Liver (tissue), 9 donors: ENCODE data around the gene SMOC2. TPM values are rescaled to one million over a fixed set of nuclear protein-coding genes. Genes with fewer than 3 reads are reported as not detected.

Experiments used
- DNase-seq: peaks from one replicate; pipeline ENCODE4 v3.0.0-alpha.2; 2017; ENCODE audit warnings: low spot score
- H3K27ac ChIP-seq, 2 donors: one replicate each; pipeline ENCODE4 v1.7.0; 2013; ENCODE audit warnings: inconsistent platforms in 2 of 2, low read length in 2 of 2, control low read depth in 1 of 2, low read depth in 1 of 2, mild to moderate bottlenecking in 1 of 2
- H3K27me3 ChIP-seq, 4 donors: one replicate each; pipeline versions ENCODE4 v1.6.1 to v1.7.0; 2013; ENCODE audit warnings: low read length in 3 of 4, inconsistent platforms in 1 of 4, mild to moderate bottlenecking in 1 of 4, moderate library complexity in 1 of 4; ENCODE audit not compliant: control insufficient read depth in 4 of 4, insufficient read depth in 4 of 4
- H3K36me3 ChIP-seq, 4 donors: one replicate each; pipeline versions ENCODE4 v1.6.1 to v1.7.0; 2013; ENCODE audit warnings: low read length in 3 of 4, mild to moderate bottlenecking in 3 of 4, low read depth in 1 of 4, moderate library complexity in 1 of 4; ENCODE audit not compliant: control insufficient read depth in 4 of 4, insufficient read depth in 3 of 4
- H3K4me1 ChIP-seq, 4 donors: one replicate each; pipeline versions ENCODE4 v1.6.1 to v1.7.0; 2013; ENCODE audit warnings: low read length in 3 of 4, mild to moderate bottlenecking in 3 of 4, moderate library complexity in 1 of 4; ENCODE audit not compliant: control insufficient read depth in 4 of 4, insufficient read depth in 4 of 4
- H3K4me3 ChIP-seq, 3 donors: one replicate each; pipeline versions ENCODE4 v1.6.1 to v1.7.0; 2013; ENCODE audit warnings: low read length in 3 of 3, control low read depth in 1 of 3, low read depth in 1 of 3, mild to moderate bottlenecking in 1 of 3
- H3K9ac ChIP-seq, 2 donors: one replicate each; pipeline ENCODE4 v1.7.0; 2013; ENCODE audit warnings: low read length in 2 of 2, mild to moderate bottlenecking in 2 of 2, moderate library complexity in 2 of 2, control low read depth in 1 of 2, low read depth in 1 of 2
- H3K9me3 ChIP-seq, 4 donors: one replicate each; pipeline versions ENCODE4 v1.6.1 to v1.7.0; 2013; ENCODE audit warnings: low read length in 3 of 4; ENCODE audit not compliant: control insufficient read depth in 4 of 4
- ATF3 ChIP-seq: IDR thresholded peaks from 2 replicates; pipeline ENCODE4 v1.6.1; 2016; ENCODE audit warnings: antibody characterized with exemption
- CTCF ChIP-seq: fragments of 150-350 bp; IDR thresholded peaks from 2 replicates; pipeline ENCODE4 v1.5.1; 2017; ENCODE audit warnings: improper control_type of control experiment, low read depth, low read length; ENCODE audit not compliant: missing input control
- EGR1 ChIP-seq, 2 donors: IDR thresholded peaks; 2 replicates each; pipeline ENCODE4 v1.6.1; 2016 to 2018; ENCODE audit warnings: antibody characterized with exemption in 2 of 2, low read depth in 2 of 2
- FOXA2 ChIP-seq: IDR thresholded peaks from 2 replicates; pipeline ENCODE4 v1.6.1; 2016; ENCODE audit warnings: antibody characterized with exemption
- GABPA ChIP-seq, 2 donors: IDR thresholded peaks in 1 of 2; conservative IDR thresholded peaks in 1 of 2; 2 replicates each; pipeline ENCODE4 v1.6.1; 2016; ENCODE audit warnings: antibody characterized with exemption in 2 of 2, mild to moderate bottlenecking in 1 of 2, moderate library complexity in 1 of 2
- HNF4A ChIP-seq, 2 donors: conservative IDR thresholded peaks; 2 replicates each; pipeline ENCODE4 v1.6.1; 2016; ENCODE audit warnings: antibody characterized with exemption in 2 of 2, mild to moderate bottlenecking in 2 of 2
- HNF4G ChIP-seq: IDR thresholded peaks from 2 replicates; pipeline ENCODE4 v1.6.1; 2016; ENCODE audit warnings: antibody characterized with exemption
- MAX ChIP-seq: IDR thresholded peaks from 2 replicates; pipeline ENCODE4 v1.6.1; 2016; ENCODE audit warnings: antibody characterized with exemption
- RAD21 ChIP-seq, 2 donors: IDR thresholded peaks; 2 replicates each; pipeline ENCODE4 v1.6.1; 2016; ENCODE audit warnings: antibody characterized with exemption in 2 of 2, mild to moderate bottlenecking in 2 of 2
- REST ChIP-seq: IDR thresholded peaks from 2 replicates; pipeline ENCODE4 v1.6.1; 2016; ENCODE audit warnings: antibody characterized with exemption, mild to moderate bottlenecking
- RXRA ChIP-seq, 2 donors: IDR thresholded peaks; 2 replicates each; pipeline ENCODE4 v1.6.1; 2017 to 2018; ENCODE audit warnings: antibody characterized with exemption in 2 of 2, mild to moderate bottlenecking in 1 of 2
- SP1 ChIP-seq: IDR thresholded peaks from 2 replicates; pipeline ENCODE4 v1.6.1; 2018; ENCODE audit warnings: antibody characterized with exemption, mild to moderate bottlenecking
- TAF1 ChIP-seq: conservative IDR thresholded peaks from 2 replicates; pipeline ENCODE4 v1.6.1; 2016; ENCODE audit warnings: antibody characterized with exemption, mild to moderate bottlenecking
- ZBTB33 ChIP-seq: IDR thresholded peaks from 2 replicates; pipeline ENCODE4 v1.6.1; 2016; ENCODE audit warnings: antibody characterized with exemption
- WGBS: extraction: QIAGEN DNeasy Blood & Tissue Kit; methylation state at CpG from one replicate; pipeline ENCODE4 v1.1.7; 2013; 5-methylcytosine and 5-hydroxymethylcytosine counted together
- polyA plus RNA-seq, 2 donors: library from polyadenylated mRNA; stranded (reverse) in 1 of 2; unstranded in 1 of 2; fragments of 200-250 nt in 1 of 2; fragments of >200 nt in 1 of 2; fragmentation: Nextera tagmentation in 1 of 2; extraction: Ambion mirVana in 1 of 2; gene quantifications; one replicate each; pipeline versions ENCODE4 v1.2.1 to v1.2.3, GENCODE V29; 2013 to 2015
- total RNA-seq, 2 donors: library from RNA; depleted of rRNA; stranded (reverse); fragments of >200 nt; gene quantifications; one replicate each; pipeline ENCODE4 v1.2.3, GENCODE V29; 2014
- donor health status: healthy.
- donor health status: healthy.
- donor health status: healthy.
- donor health status: healthy.
- donor health status: healthy.

Gene SMOC2
- total and polyA plus RNA-seq, 4 donors, result 0.23 to 1.9 (median 1.1) TPM

- H3K9me3 ChIP-seq, result no peaks in the 10 kb centered on the region
- TF ChIP-seq RAD21 (IDR thresholded peaks at IDR 0.05) (no peak), CTCF (no peak), HNF4A (conservative IDR thresholded peaks at IDR 0.05) (no peak), MAX (no peak), SP1 (no peak), TAF1 (no peak), HNF4G (no peak), EGR1 (IDR thresholded peaks at IDR 0.05; ENCODE audit: low read depth in 2 of 2) (no peak), ZBTB33 (no peak), REST (no peak)
- no peaks in the 10 kb centered on the region for H3K27me3 ChIP-seq
- no peaks in the 10 kb centered on the region for H3K4me1 ChIP-seq
- WGBS, result 90% methylated on average over 8 of the region's 8 CpGs
- no peak for DNase-seq
- no peak overlapping the region for H3K9ac ChIP-seq
- H3K36me3 ChIP-seq, result no peaks in the 10 kb centered on the region
- H3K27ac ChIP-seq, result no peak overlapping the region
- H3K4me3 ChIP-seq, result no peak overlapping the region
Observed at GRCh38 chr6:168550326-168550725, 109.3 kb downstream of the SMOC2 start.

GRCh38 chr6:168554472-168554871, 113.5 kb downstream of the SMOC2 start:
- Histone ChIP-seq H3K4me1 (no peaks in the 10 kb centered on the region), H3K27me3 (peaks cover 0 to 4% (median 0%) of the 10 kb centered on the region in 4 donors), H3K27ac (no peak overlapping the region), H3K4me3 (no peak overlapping the region), H3K9me3 (no peaks in the 10 kb centered on the region), H3K9ac (no peak overlapping the region), H3K36me3 (no peaks in the 10 kb centered on the region)
- WGBS, result 82% methylated on average over 10 of the region's 10 CpGs
- no peak for DNase-seq
- TF ChIP-seq SP1 (no peak), EGR1 (IDR thresholded peaks at IDR 0.05; ENCODE audit: low read depth in 2 of 2) (no peak), ZBTB33 (no peak), FOXA2 (no peak), RAD21 (IDR thresholded peaks at IDR 0.05) (no peak), HNF4A (conservative IDR thresholded peaks at IDR 0.05) (no peak), GABPA (IDR thresholded peaks at IDR 0.05 in 1 of 2, conservative IDR thresholded peaks at IDR 0.05 in 1 of 2) (no peak), ATF3 (no peak), HNF4G (no peak), REST (no peak), RXRA (IDR thresholded peaks at IDR 0.05) (no peak)
